ENCODE data around the gene ZFPL1. TPM values are rescaled to one million over a fixed set of nuclear protein-coding genes. Genes with fewer than 3 reads are reported as not detected.
A peak's percentile ranks its signal among the peaks of the same experiment; 100 is the strongest.

ZFPL1 gene
- 10 to 100 TPM; 28.3 to 31.3 TPM for total RNA-seq

DNA sequence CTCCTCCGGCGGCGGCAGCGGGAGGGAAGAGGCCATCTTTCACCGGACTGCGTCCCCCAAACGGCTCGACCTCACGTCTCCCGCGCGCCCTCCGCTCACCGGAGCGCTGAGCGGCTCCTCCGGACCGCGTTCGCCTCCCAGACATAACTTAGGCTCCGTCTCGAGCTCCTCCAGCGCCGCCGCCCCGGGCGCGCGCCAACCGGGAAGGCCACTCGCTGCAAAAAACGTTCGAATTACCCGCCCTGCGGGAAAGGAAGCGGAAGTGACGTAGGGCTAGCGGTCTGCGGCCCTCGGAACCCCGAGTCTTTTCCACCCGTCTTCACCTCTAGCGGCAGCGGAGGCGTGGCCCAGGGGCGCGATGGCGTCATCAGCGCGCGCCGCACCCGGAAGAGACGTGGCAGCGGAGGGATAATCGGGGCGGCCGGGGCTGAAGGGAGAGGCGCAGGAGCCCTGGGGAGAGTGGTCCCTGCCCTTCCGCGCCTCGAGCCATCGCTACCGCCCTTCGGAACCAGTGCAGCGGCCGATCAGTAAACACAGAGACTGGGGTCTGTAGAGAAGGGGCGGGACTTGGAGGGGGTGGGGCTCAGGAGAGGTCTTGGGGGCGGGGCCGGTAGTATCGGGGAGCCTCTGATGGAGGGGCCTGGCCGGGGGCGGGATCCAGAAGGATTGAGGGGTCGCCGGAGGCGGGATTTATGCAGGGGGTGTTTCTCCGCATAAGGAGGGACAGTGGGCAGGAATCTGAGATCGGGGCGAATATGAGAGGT is at the start of gene ZFPL1, which contains the start of gene CDCA5:
TSS of gene ZFPL1 (plus strand) at position 389 of the 764 bp plus-strand sequence. CDS start 477 bp downstream, outside the sequence.
TSS of gene CDCA5 (minus strand) at position 207 of the 764 bp plus-strand sequence. CDS start at position 145, 62 bp downstream.
- Mint-ChIP-seq H3K27ac (peak within 1 kb of the TSS; percentile 96), H3K4me1 (ENCODE audit: low read depth) (peaks cover 36% of the 10 kb centered on the region), H3K4me3 (peak within 1 kb of the TSS; percentile 99), H3K9me3 (no peaks in the 10 kb centered on the region), H3K27me3 (no peaks in the 10 kb centered on the region), H3K36me3 (peaks cover 57% of the 10 kb centered on the region)
- peak; percentile 97 for DNase-seq
- ChIA-PET CTCF (interaction anchor here (0.7 to 2.2 kb wide), 4 partner anchors 15 to 249 kb away, joined by 3 to 8 read pairs (median 5); partner anchors contain the start of gene ARL2), POLR2A (interaction anchor here (0.5 to 3.5 kb wide), 8 partner anchors 11 to 249 kb away, joined by 3 to 17 read pairs (median 3); partner anchors contain the start of genes FAU, MRPL49, SAC3D1 and VPS51)
- intact Hi-C loops (cut with micrococcal nuclease): loop anchor here (1.0 to 5.0 kb wide), 7 partner anchors 12 to 72 kb away; partner anchors contain the start of genes ARL2, FAU, MRPL49 and SAC3D1

DNA sequence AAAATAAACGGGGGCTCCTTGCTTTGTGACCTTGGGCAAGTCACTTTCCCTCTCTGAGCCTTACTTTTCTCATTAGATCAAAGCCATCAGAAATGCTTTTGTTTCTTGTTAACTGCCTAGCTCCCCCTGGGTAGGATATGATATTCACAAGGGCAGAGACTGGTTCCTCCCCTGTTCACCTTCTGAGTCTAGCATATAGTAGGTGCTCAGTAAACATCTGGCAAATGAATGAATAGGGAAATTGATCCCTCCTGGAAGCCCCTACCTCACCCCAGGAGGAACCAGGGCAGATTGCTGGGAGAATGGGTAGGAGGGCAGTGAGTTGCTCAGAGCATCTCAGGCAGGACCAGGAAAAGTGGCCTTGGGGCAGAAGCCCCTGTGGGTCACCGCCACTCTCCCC is 49.6 kb upstream of the ZFPL1 start:
- CTCF ChIA-PET: no interaction called here
- H3K4me1 Mint-ChIP-seq (ENCODE audit: low read depth): no peaks in the 10 kb centered on the region
- H3K9me3 Mint-ChIP-seq: no peaks in the 10 kb centered on the region
- DNase-seq: no peak
- no peak overlapping the region for H3K27ac Mint-ChIP-seq
- H3K4me3 Mint-ChIP-seq: no peak overlapping the region
- intact Hi-C loops (cut with micrococcal nuclease): no loop called here
- H3K36me3 Mint-ChIP-seq: no peaks in the 10 kb centered on the region
- POLR2A ChIA-PET: no interaction called here
- no peaks in the 10 kb centered on the region for H3K27me3 Mint-ChIP-seq

DNA sequence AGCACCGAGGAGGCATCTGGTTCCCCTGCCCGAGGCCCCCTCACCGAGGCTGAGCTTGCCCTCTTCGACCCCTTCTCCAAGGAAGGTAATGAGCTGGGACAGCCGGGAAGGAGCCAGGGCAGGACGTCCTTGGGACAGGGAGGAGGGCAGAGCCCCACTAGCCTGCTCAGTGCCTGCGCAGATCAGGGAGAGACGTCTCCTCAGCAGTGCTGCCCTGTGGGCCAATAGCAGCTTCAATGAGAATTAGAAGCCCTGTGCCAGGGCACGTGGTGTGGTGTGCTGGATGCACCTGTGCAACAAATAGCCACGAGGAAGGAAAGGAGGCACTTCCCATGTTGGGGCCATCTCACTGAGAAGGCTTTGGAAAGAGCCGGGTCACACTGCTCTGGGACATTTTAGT is 48.4 kb upstream of the ZFPL1 start:
- no peak overlapping the region for H3K4me3 Mint-ChIP-seq
- no peak overlapping the region for H3K27ac Mint-ChIP-seq
- H3K9me3 Mint-ChIP-seq: no peaks in the 10 kb centered on the region
- no peaks in the 10 kb centered on the region for H3K36me3 Mint-ChIP-seq
- intact Hi-C loops (cut with micrococcal nuclease): no loop called here
- H3K4me1 Mint-ChIP-seq (ENCODE audit: low read depth): peaks cover 1% of the 10 kb centered on the region
- POLR2A ChIA-PET: no interaction called here
- CTCF ChIA-PET: no interaction called here
- no peaks in the 10 kb centered on the region for H3K27me3 Mint-ChIP-seq
- DNase-seq: no peak

DNA sequence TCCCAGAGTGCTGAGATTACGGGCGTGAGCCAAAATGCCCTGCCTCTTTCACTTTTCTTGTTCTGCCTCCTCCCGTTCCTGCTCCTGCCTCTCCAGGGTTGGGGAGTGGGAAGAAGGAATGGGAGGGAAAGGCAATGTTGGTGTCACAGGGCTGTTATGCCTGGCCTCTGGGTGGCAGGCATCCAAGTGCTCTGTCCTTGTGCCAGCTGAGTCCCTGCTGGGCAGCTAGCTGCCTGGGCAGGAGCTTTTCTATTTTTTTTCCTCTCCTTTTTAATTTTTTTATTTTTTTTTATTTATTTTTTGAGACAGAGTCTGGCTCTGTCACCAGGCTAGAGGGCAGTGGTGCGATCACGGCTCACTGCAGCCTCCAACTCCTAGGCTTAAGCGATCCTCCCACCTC is 47.1 kb upstream of the ZFPL1 start:
- POLR2A ChIA-PET: no interaction called here
- Mint-ChIP-seq H3K4me3 (no peak overlapping the region), H3K27ac (no peak overlapping the region), H3K9me3 (no peaks in the 10 kb centered on the region), H3K36me3 (no peaks in the 10 kb centered on the region), H3K4me1 (ENCODE audit: low read depth) (peaks cover 2% of the 10 kb centered on the region), H3K27me3 (no peaks in the 10 kb centered on the region)
- intact Hi-C loops (cut with micrococcal nuclease): no loop called here
- DNase-seq: no peak
- CTCF ChIA-PET: interaction anchor here (0.6 to 0.7 kb wide), 2 partner anchors 9 to 12 kb away, joined by 3 to 6 read pairs; no protein-coding TSS in a partner anchor

DNA sequence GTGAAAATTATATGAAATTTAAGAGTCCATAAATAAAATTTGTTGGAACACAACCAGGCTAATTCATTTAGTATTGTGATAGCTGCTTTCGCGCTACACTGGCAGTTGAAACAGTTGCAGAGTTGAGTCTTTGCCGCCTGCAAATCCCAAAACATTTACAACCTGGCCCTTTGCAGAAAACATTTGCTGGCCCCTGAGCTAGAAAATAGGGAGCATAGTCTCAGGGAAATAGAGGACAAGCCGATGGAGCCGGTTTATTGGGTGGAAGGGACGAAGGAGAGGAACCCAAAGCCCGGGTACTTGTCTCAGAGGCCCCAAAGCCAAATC is 43.5 kb upstream of the ZFPL1 start:
- peak overlapping the region; percentile 97 for H3K27ac Mint-ChIP-seq
- ChIA-PET POLR2A (interaction anchor here (0.9 to 3.3 kb wide), 5 partner anchors 26 to 81 kb away, joined by 3 to 16 read pairs (median 3); partner anchors contain the start of genes ARL2, CDCA5, FAU and ZFPL1), CTCF (interaction anchor here (0.6 to 3.4 kb wide), 6 partner anchors 11 to 194 kb away, joined by 3 to 13 read pairs (median 3); partner anchors contain the start of gene ARL2)
- peak overlapping the region; percentile 87 for H3K4me3 Mint-ChIP-seq
- no peak for DNase-seq
- H3K27me3 Mint-ChIP-seq: no peaks in the 10 kb centered on the region
- no peaks in the 10 kb centered on the region for H3K9me3 Mint-ChIP-seq
- H3K36me3 Mint-ChIP-seq: peaks cover 10% of the 10 kb centered on the region
- H3K4me1 Mint-ChIP-seq (ENCODE audit: low read depth): peaks cover 7% of the 10 kb centered on the region
- intact Hi-C loops (cut with micrococcal nuclease): loop anchor here (1.0 to 2.0 kb wide), 3 partner anchors 13 to 262 kb away; partner anchors contain the start of genes SF1 and SNX15

DNA sequence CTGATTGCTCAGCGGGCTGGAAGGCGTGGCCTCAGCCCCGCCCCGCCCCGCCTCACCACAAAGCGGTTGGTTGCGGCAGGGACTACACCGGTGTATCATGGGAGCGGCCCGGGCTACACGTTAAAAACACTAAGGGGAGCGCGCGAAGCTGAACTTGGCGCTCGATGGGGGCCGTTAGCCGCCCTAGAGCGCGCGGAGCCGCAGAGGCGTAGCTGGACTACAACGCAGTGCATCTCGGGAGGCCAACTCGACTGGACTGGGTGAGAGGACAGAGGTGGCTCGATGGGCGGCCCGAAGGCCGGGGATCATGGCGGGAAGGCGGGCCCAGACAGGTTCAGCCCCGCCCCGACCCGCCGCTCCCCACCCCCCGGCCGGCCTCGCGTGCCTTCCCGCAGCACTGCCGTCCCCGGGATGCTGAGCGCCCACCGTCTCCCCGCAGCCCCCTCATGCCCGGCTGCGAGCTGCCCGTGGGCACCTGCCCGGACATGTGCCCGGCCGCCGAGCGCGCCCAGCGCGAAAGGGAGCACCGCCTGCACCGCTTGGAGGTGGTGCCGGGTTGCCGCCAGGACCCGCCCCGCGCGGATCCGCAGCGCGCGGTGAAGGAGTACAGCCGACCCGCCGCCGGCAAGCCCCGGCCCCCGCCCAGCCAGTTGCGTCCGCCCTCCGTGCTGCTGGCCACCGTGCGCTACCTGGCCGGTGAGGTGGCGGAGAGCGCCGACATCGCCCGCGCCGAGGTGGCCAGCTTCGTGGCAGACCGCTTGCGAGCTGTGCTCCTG is 43.0 kb upstream of the ZFPL1 start, which contains the start of gene SAC3D1:
TSS of gene SAC3D1 (plus strand) at position 364 of the 776 bp plus-strand sequence. CDS start at position 447, 83 bp downstream.
- Mint-ChIP-seq H3K9me3 (no peaks in the 10 kb centered on the region), H3K4me1 (ENCODE audit: low read depth) (peaks cover 7% of the 10 kb centered on the region), H3K27me3 (no peaks in the 10 kb centered on the region), H3K27ac (peak within 1 kb of the TSS; percentile 97), H3K36me3 (peaks cover 10% of the 10 kb centered on the region), H3K4me3 (peak within 1 kb of the TSS; percentile 87)
- CTCF ChIA-PET: interaction anchor here (0.6 to 3.4 kb wide), 6 partner anchors 12 to 195 kb away, joined by 3 to 13 read pairs (median 3); partner anchors contain the start of gene ARL2
- POLR2A ChIA-PET: interaction anchor here (0.9 to 3.3 kb wide), 6 partner anchors 27 to 262 kb away, joined by 3 to 16 read pairs (median 4); partner anchors contain the start of genes ARL2, CDCA5, FAU and SF1
- DNase-seq: peak; percentile 94
- intact Hi-C loops (cut with micrococcal nuclease): loop anchor here (1.0 to 2.0 kb wide), 4 partner anchors 14 to 262 kb away; partner anchors contain the start of genes CDCA5, SF1, SNX15 and ZFPL1

DNA sequence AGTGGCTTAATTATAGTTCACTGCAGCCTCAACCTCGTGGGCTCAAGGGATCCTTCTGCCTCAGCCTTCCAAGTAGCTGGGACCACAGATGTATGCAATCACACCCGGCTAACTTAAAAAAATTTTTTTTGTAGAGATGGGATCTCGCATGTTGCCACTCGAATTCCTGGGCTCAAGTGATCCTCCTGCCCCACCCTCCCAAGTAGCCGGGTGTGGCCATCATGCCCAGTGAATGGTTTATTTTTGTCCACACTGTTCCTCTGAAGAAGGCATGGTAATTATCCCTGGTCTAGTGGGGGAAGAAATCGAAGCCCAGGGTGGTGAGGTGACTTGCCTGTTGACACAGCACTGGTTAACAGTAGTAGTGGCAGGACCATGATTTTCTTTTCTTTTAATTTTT is 41.1 kb upstream of the ZFPL1 start:
- CTCF ChIA-PET: interaction anchor here (0.6 to 3.4 kb wide), 2 partner anchors 29 to 1268 kb away, joined by 3 to 13 read pairs; partner anchors contain the start of gene ARL2
- Mint-ChIP-seq H3K27me3 (no peaks in the 10 kb centered on the region), H3K27ac (no peak overlapping the region), H3K4me3 (peak overlapping the region; percentile 86), H3K4me1 (ENCODE audit: low read depth) (peaks cover 18% of the 10 kb centered on the region), H3K36me3 (peaks cover 10% of the 10 kb centered on the region), H3K9me3 (no peaks in the 10 kb centered on the region)
- intact Hi-C loops (cut with micrococcal nuclease): no loop called here
- POLR2A ChIA-PET: no interaction called here
- no peak for DNase-seq

DNA sequence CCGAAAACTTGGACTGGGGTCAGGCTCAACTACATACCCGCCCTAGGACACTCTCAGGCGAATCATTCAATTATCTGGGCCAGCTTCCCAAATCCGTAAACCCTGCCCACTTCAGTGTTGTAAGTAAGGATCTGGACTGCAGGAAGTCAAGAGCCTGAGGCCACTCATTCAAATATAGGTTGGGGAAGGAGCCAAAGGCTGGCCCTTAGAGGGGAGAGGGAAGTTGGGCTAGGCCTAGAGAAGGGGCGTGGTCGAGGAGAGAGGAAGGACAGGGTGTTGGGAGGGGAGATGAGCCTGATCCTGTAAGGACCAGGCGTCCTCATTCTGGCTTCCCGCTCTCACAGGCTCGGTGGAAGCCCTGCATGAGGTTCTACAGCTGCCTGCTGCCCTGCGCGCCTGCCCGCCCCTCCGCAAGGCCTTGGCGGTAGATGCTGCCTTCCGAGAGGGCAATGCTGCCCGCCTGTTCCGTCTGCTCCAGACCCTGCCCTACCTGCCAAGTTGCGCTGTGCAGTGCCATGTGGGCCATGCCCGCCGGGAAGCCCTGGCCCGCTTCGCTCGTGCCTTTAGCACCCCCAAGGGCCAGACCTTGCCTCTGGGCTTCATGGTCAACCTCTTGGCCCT is 40.0 kb upstream of the ZFPL1 start:
- ChIA-PET POLR2A (no interaction called here), CTCF (interaction anchor here (3.4 kb wide), 1 partner anchor 30 kb away, joined by 13 read pairs; the partner anchor contains the start of gene ARL2)
- Mint-ChIP-seq H3K27ac (no peak overlapping the region), H3K4me3 (no peak overlapping the region), H3K4me1 (ENCODE audit: low read depth) (peaks cover 21% of the 10 kb centered on the region), H3K27me3 (no peaks in the 10 kb centered on the region), H3K36me3 (peaks cover 10% of the 10 kb centered on the region), H3K9me3 (no peaks in the 10 kb centered on the region)
- DNase-seq: no peak
- intact Hi-C loops (cut with micrococcal nuclease): no loop called here

DNA sequence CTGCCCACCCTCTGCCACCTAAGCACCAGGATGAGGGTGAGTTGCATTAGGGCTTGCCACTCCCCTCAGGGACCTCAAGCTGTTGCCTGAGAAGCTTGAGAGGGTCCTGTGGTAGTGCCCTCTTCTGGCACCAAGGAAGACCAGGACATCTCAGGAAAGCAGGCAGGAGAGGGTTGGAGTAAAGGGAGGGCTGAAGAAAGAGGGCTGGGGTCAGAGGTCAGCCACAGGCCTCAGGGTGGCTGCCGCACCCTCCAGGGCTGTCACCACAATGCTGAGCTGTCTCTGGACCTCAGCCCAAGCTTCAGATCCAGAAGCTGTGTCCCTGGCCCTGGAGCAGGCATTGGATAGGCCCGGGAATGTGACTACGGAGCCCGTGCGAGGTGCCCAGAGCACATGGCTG is 39.0 kb upstream of the ZFPL1 start:
- Mint-ChIP-seq H3K27me3 (no peaks in the 10 kb centered on the region), H3K27ac (no peak overlapping the region), H3K4me1 (ENCODE audit: low read depth) (peaks cover 21% of the 10 kb centered on the region), H3K4me3 (no peak overlapping the region), H3K36me3 (peaks cover 10% of the 10 kb centered on the region), H3K9me3 (no peaks in the 10 kb centered on the region)
- CTCF ChIA-PET: interaction anchor here (1.0 kb wide), 1 partner anchor 31 kb away, joined by 5 read pairs; the partner anchor contains the start of gene ARL2
- POLR2A ChIA-PET: no interaction called here
- intact Hi-C loops (cut with micrococcal nuclease): no loop called here
- no peak for DNase-seq

DNA sequence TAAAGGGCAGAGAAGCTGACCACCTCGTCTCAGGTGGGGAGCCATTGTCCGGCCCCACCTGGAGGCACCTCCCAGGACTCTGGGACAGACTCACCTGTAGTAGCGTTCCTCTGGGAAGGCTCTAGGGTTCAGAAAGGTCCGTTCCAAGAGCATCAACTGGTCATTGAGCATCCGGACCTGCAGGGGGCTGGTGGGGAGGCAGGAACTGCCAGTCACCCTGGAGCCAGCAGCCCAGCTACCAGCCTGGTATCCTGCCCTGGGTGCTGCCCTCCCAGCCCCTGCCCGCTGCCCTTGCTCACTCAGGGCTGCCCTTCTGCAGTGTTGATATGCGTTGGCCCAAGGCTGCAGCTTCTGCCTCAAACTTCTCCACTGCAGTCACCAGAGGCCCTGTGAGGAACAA is 38.3 kb upstream of the ZFPL1 start:
- no peak overlapping the region for H3K27ac Mint-ChIP-seq
- H3K36me3 Mint-ChIP-seq: peaks cover 10% of the 10 kb centered on the region
- intact Hi-C loops (cut with micrococcal nuclease): no loop called here
- H3K4me1 Mint-ChIP-seq (ENCODE audit: low read depth): peaks cover 20% of the 10 kb centered on the region
- no peaks in the 10 kb centered on the region for H3K27me3 Mint-ChIP-seq
- POLR2A ChIA-PET: no interaction called here
- no peaks in the 10 kb centered on the region for H3K9me3 Mint-ChIP-seq
- DNase-seq: no peak
- CTCF ChIA-PET: interaction anchor here (1.0 kb wide), 1 partner anchor 31 kb away, joined by 5 read pairs; the partner anchor contains the start of gene ARL2
- no peak overlapping the region for H3K4me3 Mint-ChIP-seq
